Progenitor cell of endocrine pancreas (in vitro differentiated cells): ENCODE measurements around the gene IDI1. TPM values are rescaled to one million over a fixed set of nuclear protein-coding genes. Genes with fewer than 3 reads are reported as not detected.

Experiments
- DNase-seq: peaks from one replicate; pipeline ENCODE4 v3.0.0; 2021; ENCODE audit warnings: low spot score; ENCODE audit not compliant: unreplicated experiment
- H3K27ac Mint-ChIP-seq: 2 replicates; pipeline ENCODE4 v1.8.0; 2021; ENCODE audit warnings: mild to moderate bottlenecking, moderate library complexity, mixed read lengths
- H3K27me3 Mint-ChIP-seq: 2 replicates; pipeline ENCODE4 v1.8.0; 2021; ENCODE audit warnings: mixed read lengths
- H3K36me3 Mint-ChIP-seq: 2 replicates; pipeline ENCODE4 v1.8.0; 2022; ENCODE audit warnings: mixed read lengths; ENCODE audit not compliant: insufficient read depth
- H3K4me1 Mint-ChIP-seq: 2 replicates; pipeline ENCODE4 v1.8.0; 2021; ENCODE audit warnings: low read depth, mixed read lengths
- H3K4me3 Mint-ChIP-seq: 2 replicates; pipeline ENCODE4 v1.8.0; 2021; ENCODE audit warnings: low read depth, mild to moderate bottlenecking, moderate library complexity, mixed read lengths
- H3K9me3 Mint-ChIP-seq: 2 replicates; pipeline ENCODE4 v1.8.0; 2021; ENCODE audit warnings: low read depth, mixed read lengths
- long read RNA-seq: library from polyadenylated mRNA; unstranded; transcript quantifications from one replicate; pipeline ENCODE4 v2.0.0, GENCODE V29; 2020
- total RNA-seq: library from RNA; stranded (reverse); gene quantifications from 2 replicates; pipeline ENCODE4 v1.2.1, GENCODE V29; 2021
- TF ChIP-seq, protein P1 (sequence below): fragments of 200-600 bp; sonication (generic); IDR thresholded peaks from one replicate; pipeline ENCODE4 v1.5.0; 2021; ENCODE audit warnings: antibody characterized with exemption, mild to moderate bottlenecking; ENCODE audit not compliant: unreplicated experiment

The IDI1 gene
- 46.3 and 51.4 TPM in 2 replicates for total RNA-seq
- long read RNA-seq, transcript IDI1-201 (5 exons, 2,301 nt): major isoform, 501 of 668 reads
- long read RNA-seq, transcript IDI1-205 (4 exons, 1,066 nt): minor isoform, 80 of 668 reads
- long read RNA-seq, partial matches to known transcripts: 68 of 668 reads
- long read RNA-seq, other reads (novel, unspliced or antisense): 19 of 668 reads

DNA sequence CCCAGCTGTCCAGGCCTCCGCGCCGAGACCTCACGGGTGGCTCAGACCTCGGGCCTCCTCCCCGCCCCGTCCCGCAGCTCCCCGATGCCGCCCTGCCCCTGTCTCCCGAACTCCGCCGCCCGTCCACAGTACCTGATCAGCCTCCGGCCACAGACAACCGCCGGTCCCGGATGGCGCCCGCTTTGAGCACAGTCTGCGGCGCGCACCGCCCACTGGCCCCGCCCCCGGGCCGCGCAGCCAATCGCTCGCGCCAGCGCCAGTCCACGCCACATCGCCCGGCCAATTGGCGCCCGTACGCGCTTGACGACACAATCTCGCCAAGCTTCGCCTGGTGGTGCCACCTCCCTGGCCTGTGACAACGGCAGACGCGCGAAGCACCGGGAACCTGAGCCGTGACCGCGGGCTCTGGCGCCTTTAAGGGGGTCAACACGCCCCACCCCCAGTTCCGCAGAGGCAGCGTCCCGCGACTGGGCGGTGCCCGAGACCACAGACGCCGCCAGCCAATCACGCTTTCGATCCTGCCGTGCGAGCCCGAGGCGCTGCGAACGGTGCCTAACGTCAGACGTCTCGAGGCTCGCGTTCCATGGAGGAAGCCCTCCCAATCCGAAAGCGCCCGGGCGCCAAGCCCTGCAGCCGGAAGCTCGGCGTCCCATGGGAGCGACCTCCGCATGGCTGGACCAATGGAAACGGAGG lies at the start of gene IDI1:
TSS of gene IDI1 (minus strand) at position 388 of the 693 bp plus-strand sequence. CDS start at position 272, 116 bp downstream.
- H3K4me3 Mint-ChIP-seq: peak within 1 kb of the TSS; percentile 91
- peaks cover 15% of the 10 kb centered on the region for H3K36me3 Mint-ChIP-seq
- peak within 1 kb of the TSS; percentile 99 for H3K27ac Mint-ChIP-seq

DNA sequence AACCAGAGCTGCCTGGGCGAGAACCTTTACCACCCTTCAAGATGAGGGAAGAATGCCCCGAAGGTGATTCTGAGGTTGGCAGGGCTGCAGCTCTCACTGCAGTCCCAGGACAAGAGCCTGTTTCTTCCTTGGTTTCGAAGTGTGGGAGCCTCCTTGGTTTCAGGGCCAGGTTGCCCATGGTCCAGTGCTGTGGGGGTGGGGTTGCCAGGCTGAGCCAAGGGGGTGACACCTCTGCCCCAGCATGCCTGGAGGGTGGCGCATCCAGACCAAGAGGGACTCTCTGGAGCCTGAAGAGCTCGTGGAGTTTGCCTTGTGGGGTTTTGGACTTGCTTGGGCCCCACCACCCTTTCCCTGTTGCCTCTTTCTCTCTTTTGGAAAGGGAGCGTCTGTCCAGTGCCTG lies 48.5 kb upstream of the IDI1 start:
- TF ChIP-seq, protein P1, sequence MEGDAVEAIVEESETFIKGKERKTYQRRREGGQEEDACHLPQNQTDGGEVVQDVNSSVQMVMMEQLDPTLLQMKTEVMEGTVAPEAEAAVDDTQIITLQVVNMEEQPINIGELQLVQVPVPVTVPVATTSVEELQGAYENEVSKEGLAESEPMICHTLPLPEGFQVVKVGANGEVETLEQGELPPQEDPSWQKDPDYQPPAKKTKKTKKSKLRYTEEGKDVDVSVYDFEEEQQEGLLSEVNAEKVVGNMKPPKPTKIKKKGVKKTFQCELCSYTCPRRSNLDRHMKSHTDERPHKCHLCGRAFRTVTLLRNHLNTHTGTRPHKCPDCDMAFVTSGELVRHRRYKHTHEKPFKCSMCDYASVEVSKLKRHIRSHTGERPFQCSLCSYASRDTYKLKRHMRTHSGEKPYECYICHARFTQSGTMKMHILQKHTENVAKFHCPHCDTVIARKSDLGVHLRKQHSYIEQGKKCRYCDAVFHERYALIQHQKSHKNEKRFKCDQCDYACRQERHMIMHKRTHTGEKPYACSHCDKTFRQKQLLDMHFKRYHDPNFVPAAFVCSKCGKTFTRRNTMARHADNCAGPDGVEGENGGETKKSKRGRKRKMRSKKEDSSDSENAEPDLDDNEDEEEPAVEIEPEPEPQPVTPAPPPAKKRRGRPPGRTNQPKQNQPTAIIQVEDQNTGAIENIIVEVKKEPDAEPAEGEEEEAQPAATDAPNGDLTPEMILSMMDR: no peak
- H3K4me1 Mint-ChIP-seq: peaks cover 2% of the 10 kb centered on the region
- DNase-seq: no peak

More for the DNA sequence above, at the start of gene IDI1:
- Mint-ChIP-seq H3K27me3 (no peaks in the 10 kb centered on the region), H3K9me3 (no peaks in the 10 kb centered on the region), H3K4me1 (peaks cover 34% of the 10 kb centered on the region)
- TF ChIP-seq, protein P1: no peak
- DNase-seq: peak; percentile 89

GRCh38 chr10:1096287-1096889 lies 47.5 kb upstream of the IDI1 start:
- H3K4me1 Mint-ChIP-seq: no peaks in the 10 kb centered on the region
- TF ChIP-seq, protein P1: no peak
- H3K36me3 Mint-ChIP-seq: peaks cover 12% of the 10 kb centered on the region
- H3K4me3 Mint-ChIP-seq: no peak overlapping the region
- no peak overlapping the region for H3K27ac Mint-ChIP-seq
- no peaks in the 10 kb centered on the region for H3K9me3 Mint-ChIP-seq
- H3K27me3 Mint-ChIP-seq: no peaks in the 10 kb centered on the region
- no peak for DNase-seq

More for the DNA sequence above, 48.5 kb upstream of the IDI1 start:
- no peak overlapping the region for H3K4me3 Mint-ChIP-seq
- H3K27me3 Mint-ChIP-seq: no peaks in the 10 kb centered on the region
- no peaks in the 10 kb centered on the region for H3K9me3 Mint-ChIP-seq
- peaks cover 11% of the 10 kb centered on the region for H3K36me3 Mint-ChIP-seq
- H3K27ac Mint-ChIP-seq: no peak overlapping the region

DNA sequence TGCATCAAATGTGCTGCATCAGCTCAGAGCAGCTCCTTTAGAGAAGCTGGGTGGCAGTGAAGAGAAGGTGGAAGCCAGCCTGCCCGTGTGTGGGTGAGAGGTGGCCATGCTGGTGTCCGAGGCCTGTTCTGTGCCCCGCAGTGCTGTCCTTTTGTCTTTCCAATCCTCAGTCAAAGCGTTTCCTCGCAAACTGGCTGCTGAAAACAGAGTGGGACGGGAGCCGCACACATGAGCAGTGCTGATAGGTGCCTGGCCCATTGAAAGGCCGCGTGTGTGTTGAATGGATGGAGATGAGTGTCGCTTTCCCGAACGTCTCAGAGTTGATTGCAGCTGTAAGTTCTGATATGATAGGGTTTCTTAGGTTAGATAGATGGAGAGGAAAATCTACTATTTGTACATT lies 46.6 kb upstream of the IDI1 start:
- H3K36me3 Mint-ChIP-seq: peaks cover 19% of the 10 kb centered on the region
- no peak for DNase-seq
- H3K27ac Mint-ChIP-seq: no peak overlapping the region
- no peaks in the 10 kb centered on the region for H3K4me1 Mint-ChIP-seq
- TF ChIP-seq, protein P1: no peak
- no peaks in the 10 kb centered on the region for H3K9me3 Mint-ChIP-seq
- H3K27me3 Mint-ChIP-seq: no peaks in the 10 kb centered on the region
- H3K4me3 Mint-ChIP-seq: no peak overlapping the region

DNA sequence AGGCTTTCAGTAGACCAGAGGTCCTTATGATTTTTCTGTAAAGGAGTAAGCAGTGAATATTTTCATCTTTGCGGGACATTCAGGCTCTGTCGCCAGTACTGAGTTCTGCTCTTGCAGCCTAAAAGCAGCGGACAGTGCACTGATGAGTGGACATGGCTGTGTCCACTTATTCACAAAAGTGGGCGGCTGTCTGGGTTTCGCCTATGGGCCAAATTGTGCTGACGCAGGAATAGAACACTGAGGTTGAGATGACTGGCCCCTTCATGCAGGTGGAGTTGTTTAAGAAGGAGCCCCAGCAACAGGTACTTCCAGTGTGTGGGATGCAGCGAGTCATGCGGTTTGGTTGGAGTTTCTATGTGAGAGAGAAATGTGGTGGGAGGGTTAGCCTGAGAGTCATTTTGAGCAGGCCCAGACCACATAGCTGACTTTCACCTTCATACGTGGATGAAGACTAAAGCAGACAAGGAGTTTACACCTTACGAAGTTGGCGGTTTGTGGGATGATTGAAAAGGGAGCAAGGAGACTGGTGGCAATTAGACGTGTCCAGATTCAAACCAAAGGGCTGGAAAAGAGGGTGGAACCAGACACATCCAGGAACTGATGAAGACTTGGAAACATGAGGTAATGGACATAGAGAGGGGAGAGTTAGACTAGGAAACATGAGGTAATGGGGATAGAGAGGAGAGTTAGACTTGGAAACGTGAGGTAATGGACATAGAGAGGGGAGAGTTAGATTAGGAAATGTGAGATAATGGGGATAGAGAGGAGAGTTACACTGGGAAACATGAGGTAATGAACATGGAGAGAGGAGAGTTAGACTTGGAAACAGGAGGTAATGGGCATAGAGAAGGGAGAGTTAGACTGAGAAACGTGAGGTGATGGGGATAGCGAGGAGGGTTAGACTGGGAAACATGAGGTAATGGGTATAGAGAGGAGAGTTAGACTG lies 45.5 kb upstream of the IDI1 start:
- DNase-seq: no peak
- H3K4me1 Mint-ChIP-seq: no peaks in the 10 kb centered on the region
- no peaks in the 10 kb centered on the region for H3K9me3 Mint-ChIP-seq
- TF ChIP-seq, protein P1: no peak
- H3K27ac Mint-ChIP-seq: no peak overlapping the region
- no peaks in the 10 kb centered on the region for H3K27me3 Mint-ChIP-seq
- H3K4me3 Mint-ChIP-seq: no peak overlapping the region
- H3K36me3 Mint-ChIP-seq: peaks cover 23% of the 10 kb centered on the region
